HEK293 (cell line): ENCODE results near the gene FHIT.

ENCODE experiments used
- CTCF ChIA-PET: fragments of 350-600 bp; formaldehyde crosslinking; extraction: SDS; loops from one replicate; lab custom pipeline; 2021; ENCODE audit warnings: antibody characterized with exemption; lab: Yijun Ruan, JAX
- POLR2A ChIA-PET: fragments of 300-600 bp; formaldehyde crosslinking; extraction: SDS; loops from one replicate; lab custom pipeline; 2020; ENCODE audit warnings: antibody characterized with exemption, inconsistent platforms; lab: Yijun Ruan, JAX
- H3K27ac ChIP-seq: fragments of 200-500 bp; sonication (Bioruptor generic); 2 replicates; pipeline ENCODE4 v1.5.1; 2014; ENCODE audit warnings: low read depth, low read length, control low read depth, inconsistent platforms; ENCODE audit errors: extremely low read depth
- H3K36me3 ChIP-seq, 2 experiments: fragments of 200-500 bp in 1 of 2; sonication (Bioruptor generic) in 1 of 2; 1 replicate in 1 of 2; 2 replicates in 1 of 2; pipeline ENCODE4 v1.5.1; 2014 to 2017; ENCODE audit warnings: inconsistent platforms in 2 of 2, low read length in 2 of 2; ENCODE audit not compliant: control insufficient read depth in 2 of 2, insufficient read depth in 1 of 2
- H3K4me1 ChIP-seq: fragments of 200-500 bp; sonication (Bioruptor generic); 2 replicates; pipeline ENCODE4 v1.5.1; 2014; ENCODE audit warnings: mild to moderate bottlenecking, low read length, inconsistent platforms; ENCODE audit not compliant: control insufficient read depth, insufficient read depth
- H3K4me3 ChIP-seq: 2 replicates; pipeline ENCODE4 v1.5.1; 2011; ENCODE audit warnings: low read depth, mild to moderate bottlenecking, control low read depth, low read length, moderate library complexity
- H3K9me3 ChIP-seq: fragments of 200-500 bp; sonication (Bioruptor generic); 2 replicates; pipeline ENCODE4 v1.5.1; 2014; ENCODE audit warnings: low read depth, low read length, inconsistent platforms; ENCODE audit not compliant: control insufficient read depth, insufficient read depth
- EGR2 ChIP-seq: fragments of 450-650 bp; formaldehyde crosslinking; IDR thresholded peaks from 2 replicates; pipeline ENCODE4 v1.5.1; 2016; ENCODE audit warnings: low read depth, missing biosample characterization, missing genetic modification characterization
- KLF16 ChIP-seq: fragments of 450-650 bp; formaldehyde crosslinking; IDR thresholded peaks from 2 replicates; pipeline ENCODE4 v1.5.1; 2017; ENCODE audit warnings: missing biosample characterization, missing genetic modification characterization
- MEIS1 ChIP-seq: sonication (generic); formaldehyde crosslinking; IDR thresholded peaks from 2 replicates; pipeline ENCODE4 v1.8.1; 2022; ENCODE audit warnings: missing genetic modification reagents, mild to moderate bottlenecking, borderline replicate concordance
- REPIN1 ChIP-seq: fragments of 450-650 bp; formaldehyde crosslinking; IDR thresholded peaks from 2 replicates; pipeline ENCODE4 v1.5.1; 2017; ENCODE audit warnings: missing biosample characterization, missing genetic modification characterization, low read depth
- REST ChIP-seq: fragments of 450-650 bp; formaldehyde crosslinking; IDR thresholded peaks from 2 replicates; pipeline ENCODE4 v1.5.1; 2016; ENCODE audit warnings: missing biosample characterization, missing genetic modification characterization
- SCRT1 ChIP-seq: fragments of 450-650 bp; formaldehyde crosslinking; IDR thresholded peaks from 2 replicates; pipeline ENCODE4 v1.5.1; 2016; ENCODE audit warnings: missing biosample characterization, missing genetic modification characterization, borderline replicate concordance
- SCRT2 ChIP-seq: fragments of 450-650 bp; formaldehyde crosslinking; IDR thresholded peaks from 2 replicates; pipeline ENCODE4 v1.5.1; 2016; ENCODE audit warnings: missing biosample characterization, missing genetic modification characterization
- TCF7L2 ChIP-seq: IDR thresholded peaks from 2 replicates; pipeline ENCODE4 v1.6.1; 2011; ENCODE audit warnings: low read depth, mild to moderate bottlenecking, inconsistent platforms, low read length, moderate library complexity, borderline replicate concordance
- ZBTB17 ChIP-seq: fragments of 450-650 bp; formaldehyde crosslinking; IDR thresholded peaks from 2 replicates; pipeline ENCODE4 v1.5.1; 2016; ENCODE audit warnings: missing biosample characterization, missing genetic modification characterization
- ZBTB21 ChIP-seq: fragments of 450-650 bp; formaldehyde crosslinking; IDR thresholded peaks from 2 replicates; pipeline ENCODE4 v1.5.1; 2017; ENCODE audit warnings: missing biosample characterization, missing genetic modification characterization
- ZBTB48 ChIP-seq: fragments of 450-650 bp; formaldehyde crosslinking; IDR thresholded peaks from 2 replicates; pipeline ENCODE4 v1.5.1; 2016; ENCODE audit warnings: missing biosample characterization, missing genetic modification characterization
- ZNF155 ChIP-seq: fragments of 450-650 bp; formaldehyde crosslinking; IDR thresholded peaks from 2 replicates; pipeline ENCODE4 v1.5.1; 2016; ENCODE audit warnings: missing biosample characterization, missing genetic modification characterization
- ZNF16 ChIP-seq: fragments of 450-650 bp; formaldehyde crosslinking; IDR thresholded peaks from 2 replicates; pipeline ENCODE4 v1.5.1; 2016; ENCODE audit warnings: low read depth, missing biosample characterization, missing genetic modification characterization
- ZNF19 ChIP-seq: fragments of 450-650 bp; formaldehyde crosslinking; IDR thresholded peaks from 2 replicates; pipeline ENCODE4; 2016; ENCODE audit warnings: missing biosample characterization, missing genetic modification characterization, low read depth
- ZNF366 ChIP-seq: fragments of 450-650 bp; formaldehyde crosslinking; conservative IDR thresholded peaks from 2 replicates; pipeline ENCODE4 v1.5.1; 2016; ENCODE audit warnings: missing biosample characterization, missing genetic modification characterization
- ZNF510 ChIP-seq: fragments of 450-650 bp; formaldehyde crosslinking; IDR thresholded peaks from 2 replicates; pipeline ENCODE4 v1.5.1; 2018; ENCODE audit warnings: mild to moderate bottlenecking, missing genetic modification characterization, missing biosample characterization; ENCODE audit not compliant: insufficient replicate concordance
- ZNF596 ChIP-seq: fragments of 450-650 bp; IDR thresholded peaks from 2 replicates; pipeline ENCODE4 v1.5.0; 2018; ENCODE audit warnings: missing biosample characterization, mild to moderate bottlenecking, missing genetic modification characterization, moderate library complexity
- ZNF610 ChIP-seq: fragments of 450-650 bp; formaldehyde crosslinking; IDR thresholded peaks from 2 replicates; pipeline ENCODE4 v1.5.1; 2016; ENCODE audit warnings: missing biosample characterization, missing genetic modification characterization, borderline replicate concordance
- ZNF626 ChIP-seq: fragments of 450-650 bp; sonication (Bioruptor Pico); formaldehyde crosslinking; IDR thresholded peaks from 2 replicates; pipeline ENCODE4 v1.5.1; 2018; ENCODE audit warnings: missing biosample characterization, missing genetic modification characterization, inconsistent platforms
- ZNF785 ChIP-seq: fragments of 450-650 bp; formaldehyde crosslinking; IDR thresholded peaks from 2 replicates; pipeline ENCODE4 v1.5.1; 2016; ENCODE audit warnings: missing biosample characterization, missing genetic modification characterization
- ZNF792 ChIP-seq: fragments of 450-650 bp; formaldehyde crosslinking; IDR thresholded peaks from 2 replicates; pipeline ENCODE4 v1.5.1; 2016; ENCODE audit warnings: missing biosample characterization, missing genetic modification characterization
- ZSCAN4 ChIP-seq: fragments of 450-650 bp; formaldehyde crosslinking; IDR thresholded peaks from 2 replicates; pipeline ENCODE4 v1.5.1; 2017; ENCODE audit warnings: missing biosample characterization, missing genetic modification characterization
- ZXDB ChIP-seq: fragments of 450-650 bp; formaldehyde crosslinking; IDR thresholded peaks from 2 replicates; pipeline ENCODE4 v1.5.1; 2016; ENCODE audit warnings: missing biosample characterization, missing genetic modification characterization
- TF ChIP-seq, protein P1 (sequence below): fragments of 450-650 bp; formaldehyde crosslinking; IDR thresholded peaks from 2 replicates; pipeline ENCODE4 v1.5.1; 2017; ENCODE audit warnings: missing biosample characterization, missing genetic modification characterization

Gene FHIT

DNA sequence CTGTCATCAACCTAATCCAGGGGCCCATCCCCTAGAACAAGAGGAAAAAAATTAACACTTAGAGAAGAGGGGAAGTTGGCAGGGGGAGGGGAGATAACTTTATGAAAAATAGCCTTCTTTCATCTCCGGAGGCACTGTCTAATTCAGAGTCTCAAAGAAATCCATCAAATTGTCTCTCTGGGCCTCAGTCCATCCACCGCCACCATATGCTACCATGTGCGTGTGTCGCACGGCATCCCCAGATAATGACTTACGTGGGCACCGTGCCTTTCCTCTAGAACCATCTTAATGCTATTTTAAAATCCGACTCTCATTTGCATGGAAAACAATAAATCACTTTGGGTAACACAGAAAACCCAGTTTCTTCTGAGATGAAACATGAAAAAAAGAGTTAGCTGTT lies 619.7 kb downstream of the FHIT start:
- Histone ChIP-seq H3K9me3 (no peaks in the 10 kb centered on the region), H3K36me3 (no peaks in the 10 kb centered on the region), H3K4me3 (no peak overlapping the region), H3K27ac (no peak overlapping the region), H3K4me1 (no peaks in the 10 kb centered on the region)
- CTCF ChIA-PET, result no interaction called here
- no peak for TF ChIP-seq KLF16 (tag by site-specific recombination)
- TF ChIP-seq ZNF19 (tag by site-specific recombination), result no peak
- TF ChIP-seq ZNF16, result no peak
- no peak for TF ChIP-seq ZSCAN4 (tag by site-specific recombination)
- POLR2A ChIA-PET, result no interaction called here

DNA sequence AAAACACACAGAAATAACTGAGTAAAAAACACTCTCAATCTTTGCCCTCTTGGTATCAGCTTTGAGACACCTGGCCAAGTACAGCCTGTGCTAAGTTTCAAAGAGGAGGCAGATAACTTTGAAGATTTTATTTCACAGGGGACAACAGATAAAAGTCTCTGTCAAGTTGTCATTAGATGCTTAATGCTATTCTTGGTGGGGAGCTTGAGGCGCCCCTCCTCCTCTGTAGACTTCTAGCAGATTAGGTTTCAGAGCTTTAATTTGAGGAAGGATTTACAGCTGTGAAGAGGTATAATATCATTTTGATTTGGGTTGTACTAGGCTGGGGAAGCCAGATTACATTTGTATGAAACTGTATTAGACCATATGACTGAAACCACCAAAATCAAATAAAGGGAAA lies 620.3 kb downstream of the FHIT start:
- POLR2A ChIA-PET, result no interaction called here

More for the DNA sequence above, 620.3 kb downstream of the FHIT start:
- Histone ChIP-seq H3K27ac (no peak overlapping the region), H3K9me3 (no peaks in the 10 kb centered on the region), H3K36me3 (no peaks in the 10 kb centered on the region), H3K4me1 (no peaks in the 10 kb centered on the region), H3K4me3 (no peak overlapping the region)
- CTCF ChIA-PET, result no interaction called here
- TF ChIP-seq SCRT1 (tag by site-specific recombination) (no peak), REPIN1 (tag by site-specific recombination) (no peak), ZNF510 (tag by site-specific recombination) (no peak), ZNF610 (tag by site-specific recombination) (no peak), ZNF792 (tag by site-specific recombination) (no peak), ZXDB (tag by site-specific recombination) (no peak), ZNF626 (tag by site-specific recombination) (no peak), MEIS1 (CRISPR knock-in tag) (no peak), ZNF785 (tag by site-specific recombination) (no peak), ZNF366 (tag by site-specific recombination) (no peak), REST (no peak), ZBTB48 (tag by site-specific recombination) (no peak), TCF7L2 (no peak), ZBTB21 (tag by site-specific recombination) (no peak), SCRT2 (tag by site-specific recombination) (no peak), ZNF596 (tag by site-specific recombination) (no peak), ZBTB17 (no peak), EGR2 (no peak), ZNF155 (tag by site-specific recombination) (no peak)
- TF ChIP-seq, protein P1, sequence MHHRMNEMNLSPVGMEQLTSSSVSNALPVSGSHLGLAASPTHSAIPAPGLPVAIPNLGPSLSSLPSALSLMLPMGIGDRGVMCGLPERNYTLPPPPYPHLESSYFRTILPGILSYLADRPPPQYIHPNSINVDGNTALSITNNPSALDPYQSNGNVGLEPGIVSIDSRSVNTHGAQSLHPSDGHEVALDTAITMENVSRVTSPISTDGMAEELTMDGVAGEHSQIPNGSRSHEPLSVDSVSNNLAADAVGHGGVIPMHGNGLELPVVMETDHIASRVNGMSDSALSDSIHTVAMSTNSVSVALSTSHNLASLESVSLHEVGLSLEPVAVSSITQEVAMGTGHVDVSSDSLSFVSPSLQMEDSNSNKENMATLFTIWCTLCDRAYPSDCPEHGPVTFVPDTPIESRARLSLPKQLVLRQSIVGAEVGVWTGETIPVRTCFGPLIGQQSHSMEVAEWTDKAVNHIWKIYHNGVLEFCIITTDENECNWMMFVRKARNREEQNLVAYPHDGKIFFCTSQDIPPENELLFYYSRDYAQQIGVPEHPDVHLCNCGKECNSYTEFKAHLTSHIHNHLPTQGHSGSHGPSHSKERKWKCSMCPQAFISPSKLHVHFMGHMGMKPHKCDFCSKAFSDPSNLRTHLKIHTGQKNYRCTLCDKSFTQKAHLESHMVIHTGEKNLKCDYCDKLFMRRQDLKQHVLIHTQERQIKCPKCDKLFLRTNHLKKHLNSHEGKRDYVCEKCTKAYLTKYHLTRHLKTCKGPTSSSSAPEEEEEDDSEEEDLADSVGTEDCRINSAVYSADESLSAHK (tag by site-specific recombination), result no peak
